ENCODE data around the gene ZNF343. TPM values are rescaled to one million over a fixed set of nuclear protein-coding genes. Genes with fewer than 3 reads are reported as not detected.

Gene ZNF343
- total and polyA plus RNA-seq, 2 of the 4 experiments (the other 2 are of a cell fraction), result 7.8 to 26.2 TPM

DNA sequence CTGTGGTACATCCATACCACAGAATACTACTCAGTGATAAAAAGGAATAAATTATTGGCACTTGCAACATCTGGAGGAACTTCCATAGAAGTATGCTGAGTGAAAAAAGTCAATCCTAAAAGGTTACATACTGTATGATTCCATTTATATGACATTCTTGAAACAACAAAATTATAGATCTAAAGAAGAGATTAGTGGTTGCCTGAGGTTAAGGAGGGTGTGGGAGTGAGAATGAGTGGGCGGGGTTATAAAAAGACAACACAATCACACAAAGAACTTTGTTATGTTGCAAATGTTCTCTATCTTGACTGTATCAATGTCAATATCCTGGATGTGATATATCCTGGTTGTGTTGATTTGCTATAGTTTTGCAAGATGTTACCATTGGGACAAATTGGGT lies 59.3 kb downstream of the ZNF343 start:
- dilution Hi-C loops (cut with HindIII; ENCODE audit: low sequenced_read_pairs, unreplicated experiment) (no loop called here), in situ Hi-C loops (cut with MboI; ENCODE audit: low sequenced_read_pairs) (no loop called here), intact Hi-C loops (cut with micrococcal nuclease) (no loop called here)
- H2AFZ ChIP-seq (replicated peaks; ENCODE audit: low read length, poor library complexity), result no peak overlapping the region
- ChIA-PET CTCF (no interaction called here), POLR2A (ENCODE audit: unreplicated experiment) (no interaction called here)
- H3K18ac ChIP-seq (ENCODE audit: low read depth, low read length), result no peak overlapping the region
- H4K20me1 ChIP-seq (ENCODE audit: insufficient read depth, low read length), result no peaks in the 10 kb centered on the region
- H3K36me3 ChIP-seq (ENCODE audit: control insufficient read depth, insufficient read depth, low read length), result no peaks in the 10 kb centered on the region
- H3K27me3 ChIP-seq (ENCODE audit: control insufficient read depth, insufficient read depth, low read length), result no peaks in the 10 kb centered on the region
- no peak overlapping the region for H4K8ac ChIP-seq (ENCODE audit: low read depth in 2 of 2, low read length in 2 of 2)
- H3K9me1 ChIP-seq (ENCODE audit: insufficient read depth, low read length), result no peaks in the 10 kb centered on the region
- H2AK5ac ChIP-seq (ENCODE audit: low read depth, low read length), result no peak overlapping the region
- no CpG with 5 or more reads among the region's 1 CpG for WGBS, 2 experiments (ENCODE audit: extremely low coverage in 2 of 2, insufficient read length in 1 of 2)
- H3K4me2 ChIP-seq (ENCODE audit: low read depth, low read length), result no peak overlapping the region
- TF ChIP-seq, protein P1, sequence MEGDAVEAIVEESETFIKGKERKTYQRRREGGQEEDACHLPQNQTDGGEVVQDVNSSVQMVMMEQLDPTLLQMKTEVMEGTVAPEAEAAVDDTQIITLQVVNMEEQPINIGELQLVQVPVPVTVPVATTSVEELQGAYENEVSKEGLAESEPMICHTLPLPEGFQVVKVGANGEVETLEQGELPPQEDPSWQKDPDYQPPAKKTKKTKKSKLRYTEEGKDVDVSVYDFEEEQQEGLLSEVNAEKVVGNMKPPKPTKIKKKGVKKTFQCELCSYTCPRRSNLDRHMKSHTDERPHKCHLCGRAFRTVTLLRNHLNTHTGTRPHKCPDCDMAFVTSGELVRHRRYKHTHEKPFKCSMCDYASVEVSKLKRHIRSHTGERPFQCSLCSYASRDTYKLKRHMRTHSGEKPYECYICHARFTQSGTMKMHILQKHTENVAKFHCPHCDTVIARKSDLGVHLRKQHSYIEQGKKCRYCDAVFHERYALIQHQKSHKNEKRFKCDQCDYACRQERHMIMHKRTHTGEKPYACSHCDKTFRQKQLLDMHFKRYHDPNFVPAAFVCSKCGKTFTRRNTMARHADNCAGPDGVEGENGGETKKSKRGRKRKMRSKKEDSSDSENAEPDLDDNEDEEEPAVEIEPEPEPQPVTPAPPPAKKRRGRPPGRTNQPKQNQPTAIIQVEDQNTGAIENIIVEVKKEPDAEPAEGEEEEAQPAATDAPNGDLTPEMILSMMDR (conservative IDR thresholded peaks at IDR 0.05; ENCODE audit: low read depth, low read length), result no peak
- TF ChIP-seq RAD21 (IDR thresholded peaks at IDR 0.05; ENCODE audit: low read length) (no peak), MXI1 (IDR thresholded peaks at IDR 0.05; ENCODE audit: borderline replicate concordance, low read depth, low read length) (no peak)
- H4K5ac ChIP-seq (ENCODE audit: low read depth, low read length), result no peak overlapping the region
- H3K56ac ChIP-seq (ENCODE audit: extremely low read depth, insufficient read depth, low read length), result no peak overlapping the region
- no peak overlapping the region for H3K27ac ChIP-seq (ENCODE audit: insufficient read depth, low read length)
- H2AK9ac ChIP-seq (replicated peaks; ENCODE audit: low read depth, low read length, poor library complexity), result no peak overlapping the region
- H3K14ac ChIP-seq (replicated peaks; ENCODE audit: low read depth, low read length), result no peak overlapping the region
- no peak overlapping the region for H2BK20ac ChIP-seq (ENCODE audit: low read depth, low read length)
- no peak overlapping the region for H4K91ac ChIP-seq (ENCODE audit: insufficient read depth, low read depth, low read length)
- no peak for ATAC-seq (ENCODE audit: low read depth)
- H2BK5ac ChIP-seq (ENCODE audit: low read depth, low read length, poor library complexity, severe bottlenecking), result no peak overlapping the region
- H3K9me3 ChIP-seq (ENCODE audit: control insufficient read depth, insufficient read depth, low read length), result no peaks in the 10 kb centered on the region
- no peak overlapping the region for H2BK15ac ChIP-seq (ENCODE audit: low read depth, low read length)
- BruUV-seq (replicated peaks), result no TSS peak
- H3K79me1 ChIP-seq (ENCODE audit: low read depth in 1 of 2, low read length in 2 of 2), result no peaks in the 10 kb centered on the region
- H3K4me1 ChIP-seq (ENCODE audit: control insufficient read depth, insufficient read depth, low read length), result no peaks in the 10 kb centered on the region
- H3K4me3 ChIP-seq (ENCODE audit: insufficient read depth, low read depth, low read length), result no peak overlapping the region
- no peak overlapping the region for H3K4ac ChIP-seq (ENCODE audit: low read depth, low read length)
- no peak overlapping the region for H2BK120ac ChIP-seq (ENCODE audit: low read depth, low read length)
- DNase-seq, result no peak
- no peak overlapping the region for H3K9ac ChIP-seq (ENCODE audit: low read depth, low read length)
- H3K23ac ChIP-seq (ENCODE audit: low read depth, low read length), result no peak overlapping the region

Data from IMR-90 (cell line).